ENCODE results near the gene TRPC6.
"Not testable (repeated sequence)": the region's sequence is repeated elsewhere in the genome, so short reads cannot be mapped to it uniquely, and the experiment has no call there.

Gene TRPC6

GRCh38 chr11:101453682-101454081 lies 130.1 kb downstream of the TRPC6 start:
- no peak for DNase-seq (ENCODE audit: low read depth, low spot score)

GRCh38 chr11:101448881-101449442 lies 134.8 kb downstream of the TRPC6 start:
- no peak for DNase-seq (ENCODE audit: low read depth, low spot score)

GRCh38 chr11:101446726-101447125 lies 137.1 kb downstream of the TRPC6 start:
- DNase-seq (ENCODE audit: low read depth, low spot score), result no peak

- DNase-seq (ENCODE audit: low read depth, low spot score), result no peak
Observed at GRCh38 chr11:101446238-101446637, 137.6 kb downstream of the TRPC6 start.

GRCh38 chr11:101445761-101446160 lies 138.0 kb downstream of the TRPC6 start:
- no peak for DNase-seq (ENCODE audit: low read depth, low spot score)

GRCh38 chr11:101444851-101445250 lies 139.0 kb downstream of the TRPC6 start:
- no peak for DNase-seq (ENCODE audit: low read depth, low spot score)

- DNase-seq (ENCODE audit: low read depth, low spot score), result no peak
Observed at GRCh38 chr11:101444164-101444563, 139.6 kb downstream of the TRPC6 start.

- no peak for DNase-seq (ENCODE audit: low read depth, low spot score)
Observed at GRCh38 chr11:101442936-101443521, 140.8 kb downstream of the TRPC6 start.

GRCh38 chr11:101442171-101442570 lies 141.6 kb downstream of the TRPC6 start:
- no peak for DNase-seq (ENCODE audit: low read depth, low spot score)

- DNase-seq (ENCODE audit: low read depth, low spot score), result no peak
Observed at GRCh38 chr11:101441747-101442146, 142.1 kb downstream of the TRPC6 start.

- DNase-seq (ENCODE audit: low read depth, low spot score), result no peak
Observed at GRCh38 chr11:101439488-101439887, 144.3 kb downstream of the TRPC6 start.

- not testable (repeated sequence) for DNase-seq (ENCODE audit: low read depth, low spot score)
Observed at GRCh38 chr11:101438708-101439107, 145.1 kb downstream of the TRPC6 start.

GRCh38 chr11:101438126-101438525 lies 145.7 kb downstream of the TRPC6 start:
- no peak for DNase-seq (ENCODE audit: low read depth, low spot score)

GRCh38 chr11:101436511-101437142 lies 147.2 kb downstream of the TRPC6 start:
- no peak for DNase-seq (ENCODE audit: low read depth, low spot score)

- DNase-seq (ENCODE audit: low read depth, low spot score), result no peak
Observed at GRCh38 chr11:101435408-101435973, 148.3 kb downstream of the TRPC6 start.

GRCh38 chr11:101434026-101434643 lies 149.7 kb downstream of the TRPC6 start:
- no peak for DNase-seq (ENCODE audit: low read depth, low spot score)

GRCh38 chr11:101433151-101433550 lies 150.7 kb downstream of the TRPC6 start:
- no peak for DNase-seq (ENCODE audit: low read depth, low spot score)

GRCh38 chr11:101429703-101430540 lies 153.9 kb downstream of the TRPC6 start:
- DNase-seq (ENCODE audit: low read depth, low spot score), result no peak

- no peak for DNase-seq (ENCODE audit: low read depth, low spot score)
Observed at GRCh38 chr11:101428918-101429317, 154.9 kb downstream of the TRPC6 start.

- DNase-seq (ENCODE audit: low read depth, low spot score), result no peak
Observed at GRCh38 chr11:101407324-101407723, 176.5 kb downstream of the TRPC6 start.
